Measurements from ENCODE around the gene FAM81B. TPM values are rescaled to one million over a fixed set of nuclear protein-coding genes. Genes with fewer than 3 reads are reported as not detected.

Gene FAM81B
- total RNA-seq, 1 donor from 2014 or later = 1.7 TPM

GRCh38 chr5:95401626-95402025 lies 10.5 kb downstream of the FAM81B start:
- DNase-seq (ENCODE audit: low spot score) = no peak

DNA sequence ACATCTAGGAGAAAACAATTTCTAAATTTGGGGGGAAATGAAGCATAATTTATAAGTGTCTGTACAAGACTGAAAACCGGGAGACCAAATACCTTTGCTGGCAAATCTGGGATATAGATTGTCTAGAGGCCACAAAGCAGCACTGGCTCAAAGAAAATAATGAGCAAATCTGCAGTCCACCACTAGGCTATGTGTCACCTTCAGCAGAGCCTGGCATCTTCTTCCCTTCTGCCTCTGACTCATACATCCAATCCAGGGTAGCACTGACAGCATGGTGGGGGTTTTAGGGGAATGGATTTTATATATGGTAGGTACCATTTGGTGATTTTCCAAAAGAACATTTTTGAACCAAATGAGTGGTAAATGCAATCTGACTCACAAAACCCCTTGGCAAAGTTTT lies 12.8 kb downstream of the FAM81B start:
- no peak for DNase-seq (ENCODE audit: low spot score)

DNA sequence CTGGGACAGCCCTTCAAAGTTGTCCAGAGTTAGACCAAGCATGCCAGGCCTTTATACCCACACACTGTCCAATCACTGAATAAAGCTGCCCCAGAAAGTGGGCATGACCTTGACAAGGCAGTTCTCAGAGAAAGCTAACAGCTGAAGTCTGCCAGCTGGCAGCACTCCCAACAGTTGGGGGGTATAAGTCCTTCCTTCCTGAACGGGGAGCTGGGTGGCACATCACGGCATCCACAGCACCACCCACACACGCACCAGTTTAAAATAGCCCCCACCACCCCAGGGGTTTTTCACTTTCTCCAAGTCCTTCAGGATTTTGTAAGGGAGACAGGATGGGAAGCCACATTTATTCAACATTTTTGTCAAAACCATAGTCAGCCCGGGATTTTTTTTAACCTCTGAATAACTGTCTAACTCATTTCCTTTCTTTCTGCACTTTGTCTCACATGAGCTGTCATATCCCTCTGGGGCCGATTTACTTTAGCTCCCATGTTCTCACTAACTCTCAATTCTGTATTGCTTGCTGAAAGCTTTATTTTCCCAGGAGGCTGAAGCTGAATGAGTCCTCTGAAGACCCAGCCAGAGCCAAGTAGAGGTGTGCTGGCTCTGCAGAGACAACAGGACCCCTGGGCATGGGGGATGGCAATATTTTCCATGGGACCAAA lies 15.4 kb downstream of the FAM81B start:
- DNase-seq (ENCODE audit: low spot score) = peak; percentile 10

GRCh38 chr5:95410279-95410678 lies 19.1 kb downstream of the FAM81B start:
- DNase-seq (ENCODE audit: low spot score) = no peak

- DNase-seq (ENCODE audit: low spot score) = peak; percentile 66
These were observed 20.3 kb downstream of the FAM81B start for GRCh38 chr5:95411474-95411873.

- DNase-seq (ENCODE audit: low spot score) = no peak
These were observed 23.3 kb downstream of the FAM81B start for GRCh38 chr5:95414451-95414850.

GRCh38 chr5:95417971-95418370 lies 26.8 kb downstream of the FAM81B start:
- no peak for DNase-seq (ENCODE audit: low spot score)

- DNase-seq (ENCODE audit: low spot score) = no peak
These were observed 31.7 kb downstream of the FAM81B start for GRCh38 chr5:95422838-95423237.

DNA sequence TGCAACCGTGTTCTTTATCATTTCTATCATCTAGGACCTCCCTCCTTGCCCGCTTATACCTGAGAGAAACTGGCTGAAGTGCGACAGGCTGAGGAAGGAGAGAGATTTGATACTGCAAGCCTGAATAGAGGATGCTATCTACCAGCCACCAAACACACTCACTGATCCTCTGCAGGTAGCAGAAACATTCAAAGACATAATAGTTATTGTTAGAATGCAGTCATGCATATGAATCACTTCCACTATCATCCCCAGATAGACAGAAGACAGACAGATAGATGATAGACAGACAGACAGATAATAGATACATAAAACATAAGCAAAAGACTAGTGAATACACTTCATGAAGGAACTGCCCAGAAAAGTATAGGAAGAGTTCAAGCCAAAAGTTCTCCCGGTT lies 32.9 kb downstream of the FAM81B start:
- DNase-seq (ENCODE audit: low spot score) = no peak

DNA sequence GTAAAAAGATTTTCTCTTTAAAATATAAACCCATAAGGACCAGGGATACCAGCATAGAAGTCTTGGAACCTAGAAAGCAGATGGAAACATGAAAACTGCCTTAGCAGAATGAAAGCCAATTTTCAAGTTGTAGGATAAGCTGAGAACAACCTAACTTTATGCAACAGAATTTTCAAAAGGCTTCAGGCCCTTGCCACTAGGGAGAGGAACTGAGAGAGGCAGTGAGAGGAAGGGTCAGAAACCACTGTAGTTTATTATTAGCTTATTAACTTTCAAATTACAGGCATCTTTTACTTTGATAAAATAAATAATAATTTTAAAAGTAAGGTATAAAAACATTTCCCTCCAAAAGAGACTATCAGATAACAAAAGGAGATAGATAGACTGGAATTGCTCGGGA lies 33.4 kb downstream of the FAM81B start:
- DNase-seq (ENCODE audit: low spot score) = no peak

- no peak for DNase-seq (ENCODE audit: low spot score)
These were observed 35.1 kb downstream of the FAM81B start for GRCh38 chr5:95426227-95426626.

GRCh38 chr5:95432779-95433178 lies 41.6 kb downstream of the FAM81B start:
- no peak for DNase-seq (ENCODE audit: low spot score)

DNA sequence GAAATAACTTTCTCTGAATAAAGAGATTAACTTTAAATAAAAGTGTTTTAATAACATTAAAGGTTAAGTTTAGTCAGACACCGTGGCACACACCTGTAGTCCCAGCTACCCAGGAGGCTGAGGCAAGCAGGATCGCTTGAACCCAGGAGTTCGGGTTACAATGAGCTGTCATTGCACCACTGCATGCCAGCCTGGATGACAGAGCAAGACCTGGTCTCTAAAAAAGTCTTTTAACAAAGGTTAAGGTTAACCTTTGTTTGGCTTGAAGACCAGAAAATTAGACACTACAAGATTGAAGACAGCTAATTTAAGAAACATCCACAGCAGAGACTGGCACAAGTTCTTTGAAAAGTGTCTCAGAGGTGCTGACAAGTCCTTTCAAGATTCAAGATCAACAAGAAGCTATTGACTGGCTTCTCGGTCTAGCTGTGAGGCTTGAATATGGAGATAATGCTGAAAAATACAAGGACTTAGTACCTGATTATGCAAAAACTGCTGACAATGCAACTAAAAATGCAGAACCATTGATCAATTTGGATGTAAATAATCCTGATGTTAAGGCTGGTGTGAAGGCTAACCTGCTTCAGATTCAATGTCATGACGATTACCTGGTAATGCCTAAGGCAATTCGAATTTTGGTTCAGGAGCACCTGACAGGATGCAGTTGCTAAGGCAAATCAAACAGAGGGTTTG lies 48.8 kb downstream of the FAM81B start:
- no peak for DNase-seq (ENCODE audit: low spot score)

GRCh38 chr5:95440825-95441224 lies 49.7 kb downstream of the FAM81B start:
- DNase-seq (ENCODE audit: low spot score) = no peak

- peak; percentile 55 for DNase-seq (ENCODE audit: low spot score)
These were observed 50.5 kb downstream of the FAM81B start for GRCh38 chr5:95441636-95442035.

- no peak for DNase-seq (ENCODE audit: low spot score)
These were observed 54.3 kb downstream of the FAM81B start for GRCh38 chr5:95445442-95445841.

DNA sequence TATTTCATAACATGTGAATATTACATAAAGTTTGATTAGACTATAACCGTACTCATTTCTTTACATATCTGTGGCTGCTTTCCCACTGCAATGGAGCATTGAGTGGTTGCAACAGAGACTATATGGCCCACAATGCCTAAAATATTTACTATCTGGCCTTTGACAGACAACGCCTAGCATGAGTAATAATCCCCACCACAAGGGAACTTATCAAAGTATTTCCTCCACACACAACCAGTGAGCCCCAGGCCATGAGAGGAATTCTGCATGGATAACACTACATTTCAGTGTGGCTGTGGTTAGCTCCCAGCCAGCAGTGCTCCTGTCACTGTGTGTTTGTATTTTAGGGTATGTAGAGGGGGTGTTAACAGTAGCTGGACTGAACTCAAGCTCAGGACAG lies 54.8 kb downstream of the FAM81B start:
- DNase-seq (ENCODE audit: low spot score) = peak; percentile 15

DNA sequence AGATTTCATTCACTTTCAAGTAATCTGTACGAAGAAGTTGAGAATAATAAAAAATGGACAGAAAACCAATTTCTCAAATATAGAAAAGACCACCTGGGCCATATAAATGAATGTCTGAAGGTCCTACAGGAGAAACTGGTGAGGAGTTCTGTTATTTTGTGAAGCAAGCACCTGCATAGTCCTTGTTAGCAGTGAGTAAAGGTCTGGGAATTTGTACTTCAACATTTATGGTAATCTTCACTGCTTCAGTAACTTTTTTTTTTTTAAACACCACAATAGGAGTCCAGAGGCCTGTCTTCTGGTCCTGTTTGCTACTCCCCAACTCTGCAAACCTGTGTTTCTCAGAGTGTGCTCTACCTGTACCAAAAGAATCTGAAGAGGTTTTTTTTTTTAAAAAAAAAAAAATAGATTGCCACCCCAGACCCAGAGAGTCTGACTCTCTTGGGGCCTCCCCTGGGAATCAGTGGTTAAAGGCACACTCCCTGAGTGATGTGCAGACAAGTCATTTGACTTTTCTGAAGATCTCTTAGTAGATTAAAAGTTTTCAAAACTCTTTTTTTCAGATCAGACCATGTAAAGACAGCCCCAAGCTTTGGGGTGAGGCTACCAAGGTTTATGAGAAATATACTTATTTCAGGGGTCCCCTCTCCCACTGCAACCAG lies 55.5 kb downstream of the FAM81B start:
- DNase-seq (ENCODE audit: low spot score) = no peak

DNA sequence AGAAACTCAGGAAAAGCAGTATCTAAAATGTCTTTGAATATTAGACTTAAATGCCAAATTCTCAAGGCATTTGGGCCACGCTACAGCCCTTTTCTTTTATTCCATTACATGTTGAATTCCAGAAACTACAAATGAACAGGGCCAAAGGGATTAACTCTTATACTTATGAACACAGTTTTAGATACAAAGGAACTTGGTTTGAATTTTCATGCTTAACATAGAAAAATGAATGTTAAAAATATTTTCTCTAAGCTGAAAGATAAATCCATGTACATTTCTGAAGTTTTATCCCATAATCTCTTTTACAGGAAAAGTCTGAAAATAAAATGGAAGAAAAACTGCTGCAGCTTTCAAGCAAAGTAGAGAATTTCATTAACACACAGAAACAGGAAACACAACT lies 56.8 kb downstream of the FAM81B start:
- peak; percentile 57 for DNase-seq (ENCODE audit: low spot score)

GRCh38 chr5:95448789-95449188 lies 57.6 kb downstream of the FAM81B start:
- no peak for DNase-seq (ENCODE audit: low spot score)

DNA sequence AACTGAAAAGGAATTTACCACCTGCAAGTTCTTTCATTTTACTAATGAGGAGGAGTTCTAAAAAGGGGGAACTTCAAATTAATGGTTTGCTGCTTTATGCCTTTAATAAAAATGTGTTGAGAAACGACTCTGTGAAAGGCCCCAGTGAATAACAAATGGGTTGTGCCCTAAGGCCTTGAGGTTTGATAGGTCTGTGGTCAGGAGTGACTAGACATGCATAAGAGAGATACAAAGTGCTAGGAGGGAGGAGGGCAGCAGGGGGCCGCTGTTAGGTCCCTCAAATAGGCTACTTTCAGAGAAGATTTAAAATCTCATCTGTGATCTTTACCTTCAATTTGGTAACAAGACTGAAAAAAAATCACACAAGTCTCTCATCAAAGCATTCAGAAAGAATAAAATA lies 58.3 kb downstream of the FAM81B start:
- no peak for DNase-seq (ENCODE audit: low spot score)

DNA sequence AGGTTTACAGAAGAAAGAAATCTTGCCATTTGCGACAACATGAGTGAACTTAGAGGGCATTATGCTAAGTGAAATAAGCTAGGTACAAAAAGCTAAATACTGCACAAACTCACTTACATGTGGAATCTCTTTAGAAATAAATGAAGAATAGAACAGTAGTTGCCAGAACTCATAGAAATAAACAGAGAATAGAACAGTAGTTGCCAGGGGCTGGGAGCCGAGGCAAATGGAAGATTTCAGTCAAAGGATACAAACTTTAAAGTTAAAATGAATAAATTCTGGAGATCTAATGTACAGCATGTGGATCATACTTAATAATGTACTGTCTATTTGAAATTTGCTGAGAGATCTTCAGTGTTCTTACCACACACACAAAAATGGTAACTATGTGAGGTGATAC lies 63.4 kb downstream of the FAM81B start:
- no peak for DNase-seq (ENCODE audit: low spot score)

DNA sequence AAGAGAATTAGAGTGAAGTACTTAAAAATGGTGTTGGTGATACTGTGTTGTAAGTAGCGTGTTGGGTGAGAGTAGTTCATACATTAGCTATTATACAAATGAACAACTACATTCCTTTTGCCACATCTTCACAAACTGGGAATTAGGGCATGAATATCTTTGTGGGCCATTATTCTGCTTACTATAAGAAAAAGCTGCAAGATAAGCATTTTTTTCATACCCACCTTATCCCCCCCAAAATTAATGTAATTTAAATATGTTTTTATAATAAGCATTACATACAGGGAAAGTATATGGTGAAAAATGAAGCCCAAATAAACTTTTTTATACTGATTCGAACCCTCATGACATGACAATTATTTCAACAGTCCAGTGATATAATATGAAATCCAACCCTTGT lies 69.5 kb downstream of the FAM81B start:
- DNase-seq (ENCODE audit: low spot score) = no peak
